IMR-90 (cell line): ENCODE data around the gene SEC24D.

Experiments
- BHLHE40 ChIP-seq: fragments of 150-350 bp; IDR thresholded peaks from 2 replicates; pipeline ENCODE4 v1.6.1; 2016; ENCODE audit warnings: mild to moderate bottlenecking, low read depth, low read length
- CEBPB ChIP-seq: IDR thresholded peaks from 2 replicates; pipeline ENCODE4 v1.6.1; 2012; ENCODE audit warnings: low read depth, low read length, improper control_type of control experiment
- CTCF ChIP-seq: conservative IDR thresholded peaks from 2 replicates; pipeline ENCODE4 v1.5.1; 2012; ENCODE audit warnings: mild to moderate bottlenecking, low read depth, low read length, improper control_type of control experiment
- ELK1 ChIP-seq: fragments of 150-350 bp; IDR thresholded peaks from 2 replicates; pipeline ENCODE4 v1.6.1; 2016; ENCODE audit warnings: low read depth, mild to moderate bottlenecking, low read length, moderate library complexity, borderline replicate concordance
- MAZ ChIP-seq: IDR thresholded peaks from 2 replicates; pipeline ENCODE4 v1.6.1; 2012; ENCODE audit warnings: low read depth, mild to moderate bottlenecking, low read length, improper control_type of control experiment, moderate library complexity, borderline replicate concordance
- MXI1 ChIP-seq: IDR thresholded peaks from 2 replicates; pipeline ENCODE4 v1.6.1; 2012; ENCODE audit warnings: low read depth, mild to moderate bottlenecking, low read length, moderate library complexity, borderline replicate concordance
- POLR2A ChIP-seq: IDR thresholded peaks from 2 replicates; pipeline ENCODE4 v1.6.1; 2012; ENCODE audit warnings: mild to moderate bottlenecking, low read depth, low read length
- SMC3 ChIP-seq: fragments of 150-350 bp; IDR thresholded peaks from 2 replicates; pipeline ENCODE4 v1.6.1; 2016; ENCODE audit warnings: low read depth, mild to moderate bottlenecking, antibody characterized with exemption, low read length, moderate library complexity
- USF2 ChIP-seq: fragments of 150-350 bp; IDR thresholded peaks from 2 replicates; pipeline ENCODE4 v1.6.1; 2017; ENCODE audit warnings: mild to moderate bottlenecking, antibody characterized with exemption, low read length, low read depth

- TF ChIP-seq CEBPB, result no peak
- TF ChIP-seq CTCF, result no peak
- TF ChIP-seq POLR2A, result no peak
- TF ChIP-seq BHLHE40, result no peak
- no peak for TF ChIP-seq MXI1
- no peak for TF ChIP-seq MAZ
- no peak for TF ChIP-seq SMC3
- no peak for TF ChIP-seq ELK1
- TF ChIP-seq USF2, result no peak
Observed at GRCh38 chr4:118788911-118789310, 47.0 kb downstream of the SEC24D start.
